Kidney (tissue), 14 donors: ENCODE results near the gene SNTG2. TPM values are rescaled to one million over a fixed set of nuclear protein-coding genes. Genes with fewer than 3 reads are reported as not detected.

Source experiments
- DNase-seq, 5 donors: peaks; one replicate each; pipeline ENCODE4 v3.0.0-alpha.2; 2013 to 2020
- FAIRE-seq: peaks from 2 replicates; lab custom pipeline; 2012; peaks lifted over from hg19 to GRCh38; lab: Jason Lieb, UNC
- H3K27ac ChIP-seq, 2 donors: one replicate each; pipeline ENCODE4 v1.7.0; 2013; ENCODE audit warnings: low read depth in 2 of 2, low read length in 2 of 2, inconsistent platforms in 1 of 2
- H3K27me3 ChIP-seq: one replicate; pipeline ENCODE4 v1.7.1; 2013; ENCODE audit warnings: low read length, inconsistent platforms; ENCODE audit not compliant: control insufficient read depth, insufficient read depth
- H3K36me3 ChIP-seq, 3 donors: one replicate each; pipeline versions ENCODE4 v1.7.0 to v1.7.1; 2013; ENCODE audit warnings: low read length in 3 of 3, control low read depth in 1 of 3, inconsistent platforms in 1 of 3; ENCODE audit not compliant: insufficient read depth in 3 of 3, control insufficient read depth in 2 of 3
- H3K4me1 ChIP-seq, 3 donors: one replicate each; pipeline versions ENCODE4 v1.7.0 to v1.7.1; 2013; ENCODE audit warnings: low read length in 3 of 3, inconsistent platforms in 1 of 3, low read depth in 1 of 3; ENCODE audit not compliant: control insufficient read depth in 2 of 3, insufficient read depth in 2 of 3
- H3K4me3 ChIP-seq, 3 donors: one replicate each; pipeline versions ENCODE4 v1.7.0 to v1.8.1; 2013; ENCODE audit warnings: low read length in 3 of 3, control low read depth in 1 of 3, inconsistent platforms in 1 of 3
- H3K9ac ChIP-seq, 3 donors: one replicate each; pipeline versions ENCODE4 v1.7.0 to v1.7.1; 2013; ENCODE audit warnings: low read length in 3 of 3, control low read depth in 1 of 3, inconsistent platforms in 1 of 3
- H3K9me3 ChIP-seq, 3 donors: one replicate each; pipeline versions ENCODE4 v1.7.0 to v1.7.1; 2013; ENCODE audit warnings: low read length in 3 of 3, control low read depth in 1 of 3, inconsistent platforms in 1 of 3; ENCODE audit not compliant: control insufficient read depth in 2 of 3, insufficient read depth in 1 of 3
- CTCF ChIP-seq: IDR thresholded peaks from 3 replicates; pipeline ENCODE4 v1.5.1; 2012; ENCODE audit warnings: mild to moderate bottlenecking, moderate library complexity, borderline replicate concordance; ENCODE audit not compliant: insufficient read depth; ENCODE audit errors: extremely low read depth
- intact Hi-C: fragments of 100-400 bp; cut with DNase I; formaldehyde crosslinking; loops from one replicate; pipeline ENCODE4 v1.11.1; 2022
- polyA plus RNA-seq: library from polyadenylated mRNA; stranded (reverse); fragments of 350-450 nt; fragmentation: Illumina TruSeq; extraction: RNeasy Lipid Tissue Mini Kit (QIAGEN cat#74804); gene quantifications from one replicate; pipeline ENCODE4 v1.2.3, GENCODE V29; 2014; ENCODE audit warnings: low read depth, low replicate concordance; ENCODE audit not compliant: insufficient read depth
- total RNA-seq: library from RNA; stranded (reverse); fragmentation: NEBNext Ultra II Directional; extraction: Animal tissue kit (Norgen Biotek cat#: 25700); gene quantifications from one replicate; pipeline ENCODE4 v1.2.1, GENCODE V29; 2021
- donor health status: control.
- donor health status: control.
- donor health status: control.
- donor health status: control.
- donor health status: control.
- donor health status: DM: yes; HTN: yes; CAD: no.
- donor health status: Normal renal cell carcinoma (clear cell type).

The SNTG2 gene
- total and polyA plus RNA-seq, 2 donors from 2014 or later, result 2.2 TPM; not detected in 1

DNA sequence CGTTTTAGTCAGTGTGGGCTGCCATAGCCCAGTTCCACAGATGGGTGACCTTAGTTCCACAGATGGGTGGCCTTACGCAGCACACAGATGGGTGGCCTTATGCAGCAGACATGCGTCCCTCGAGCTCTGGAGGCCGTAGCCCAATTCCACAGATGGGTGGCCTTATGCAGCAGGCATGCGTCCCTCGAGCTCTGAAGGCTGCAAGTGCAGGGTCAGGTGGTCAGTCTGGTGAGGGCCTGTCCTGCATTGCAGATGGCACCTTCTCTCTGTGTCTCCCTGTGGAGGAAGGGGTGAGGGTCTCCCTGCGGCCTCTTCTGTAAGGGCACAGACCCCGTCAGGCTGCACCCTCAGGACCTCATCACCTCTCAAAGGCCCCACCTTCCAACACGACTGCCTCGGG lies 273.1 kb downstream of the SNTG2 start:
- Histone ChIP-seq H3K4me3 (no peak overlapping the region), H3K27me3 (no peaks in the 10 kb centered on the region), H3K4me1 (peaks cover 0 to 2% (median 0%) of the 10 kb centered on the region in 3 donors), H3K36me3 (no peaks in the 10 kb centered on the region), H3K9me3 (no peaks in the 10 kb centered on the region), H3K9ac (no peak overlapping the region), H3K27ac (no peak overlapping the region)
- intact Hi-C loops, result no loop called here
- FAIRE-seq (no peak), DNase-seq (peak in 1 of 5 donors; percentile 50)
- TF ChIP-seq CTCF, result no peak

- no peak for TF ChIP-seq CTCF
- no peak overlapping the region for H3K9ac ChIP-seq
- FAIRE-seq (no peak), DNase-seq (no peak)
- H3K9me3 ChIP-seq, result no peaks in the 10 kb centered on the region
- no peak overlapping the region for H3K27ac ChIP-seq
- no peak overlapping the region for H3K4me3 ChIP-seq
- peaks cover 0 to 2% (median 0%) of the 10 kb centered on the region in 3 donors for H3K4me1 ChIP-seq
- no peaks in the 10 kb centered on the region for H3K27me3 ChIP-seq
- H3K36me3 ChIP-seq, result no peaks in the 10 kb centered on the region
- intact Hi-C loops, result no loop called here
Measured at GRCh38 chr2:1224901-1225300, 274.3 kb downstream of the SNTG2 start.

- Histone ChIP-seq H3K27me3 (no peaks in the 10 kb centered on the region), H3K4me3 (no peak overlapping the region), H3K36me3 (no peaks in the 10 kb centered on the region), H3K9ac (no peak overlapping the region), H3K9me3 (no peaks in the 10 kb centered on the region), H3K27ac (no peak overlapping the region), H3K4me1 (peaks cover 0 to 2% (median 0%) of the 10 kb centered on the region in 3 donors)
- DNase-seq (peak in 2 of 5 donors; percentile 44 to 54), FAIRE-seq (no peak)
- intact Hi-C loops, result no loop called here
- TF ChIP-seq CTCF, result no peak
Measured at GRCh38 chr2:1226766-1227165, 276.1 kb downstream of the SNTG2 start.
